RWPE1 (cell line): ENCODE results near the gene SLC49A3.

Experiments used
- CTCF ChIA-PET: fragments of 350-600 bp; sonication (Branson Sonifier 250); formaldehyde crosslinking; extraction: SDS; loops from one replicate; lab custom pipeline; 2021; lab: Yijun Ruan, JAX
- POLR2A ChIA-PET: fragments of 400-600 bp; formaldehyde crosslinking; extraction: SDS; loops from one replicate; lab custom pipeline; 2020; ENCODE audit warnings: antibody characterized with exemption; ENCODE audit not compliant: low non-redundant PET; lab: Yijun Ruan, JAX
- DNase-seq: peaks from one replicate; pipeline ENCODE4 v3.0.0; 2012; ENCODE audit warnings: low spot score
- H3K27ac ChIP-seq: fragments of 450-650 bp; 2 replicates; pipeline ENCODE4 v1.5.1; 2017
- TF ChIP-seq, protein P1 (sequence below): fragments of 450-650 bp; conservative IDR thresholded peaks from 2 replicates; pipeline ENCODE4 v1.5.1; 2017; ENCODE audit warnings: low read depth, mild to moderate bottlenecking

The SLC49A3 gene

DNA sequence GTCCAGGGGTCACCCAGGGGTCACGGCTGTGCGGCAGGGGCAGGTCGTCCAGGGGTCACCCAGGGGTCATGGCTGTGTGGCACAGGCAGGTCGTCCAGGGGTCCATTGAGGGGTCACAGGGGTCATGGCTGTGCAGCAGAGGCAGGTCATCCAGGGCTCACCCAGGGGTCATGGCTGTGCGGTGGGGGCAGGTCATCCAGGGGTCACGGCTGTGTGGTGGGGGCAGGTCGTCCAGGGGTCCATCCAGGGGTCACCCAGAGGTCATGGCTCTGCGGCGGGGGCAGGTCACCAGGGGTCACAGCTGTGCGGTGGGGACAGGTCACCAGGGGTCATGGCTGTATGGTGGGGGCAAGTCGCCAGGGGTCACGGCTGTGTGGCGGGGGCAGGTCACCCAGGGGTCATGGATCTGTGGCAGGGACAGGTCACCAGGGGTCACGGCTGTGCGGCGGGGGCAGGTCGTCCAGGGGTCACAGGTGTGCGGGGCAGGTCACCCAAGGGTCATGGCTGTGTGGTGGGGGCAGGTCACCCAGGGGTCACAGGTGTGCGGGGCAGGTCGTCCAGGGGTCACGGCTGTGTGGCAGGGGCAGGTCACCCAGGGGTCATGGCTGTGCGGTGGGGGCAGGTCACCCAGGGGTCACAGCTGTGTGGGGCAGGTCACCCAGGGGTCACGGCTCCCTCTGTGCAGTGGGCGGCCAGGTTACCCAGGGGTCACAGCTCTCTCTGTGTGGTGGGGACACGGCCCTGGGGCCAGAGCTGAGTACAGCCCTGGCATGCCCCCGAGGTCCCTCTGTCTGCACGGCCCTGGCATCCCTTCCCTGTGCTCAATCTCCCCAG is 30.9 kb downstream of the SLC49A3 start:
- no peak overlapping the region for H3K27ac ChIP-seq
- ChIA-PET POLR2A (no interaction called here), CTCF (no interaction called here)
- DNase-seq, result no peak
- TF ChIP-seq, protein P1, sequence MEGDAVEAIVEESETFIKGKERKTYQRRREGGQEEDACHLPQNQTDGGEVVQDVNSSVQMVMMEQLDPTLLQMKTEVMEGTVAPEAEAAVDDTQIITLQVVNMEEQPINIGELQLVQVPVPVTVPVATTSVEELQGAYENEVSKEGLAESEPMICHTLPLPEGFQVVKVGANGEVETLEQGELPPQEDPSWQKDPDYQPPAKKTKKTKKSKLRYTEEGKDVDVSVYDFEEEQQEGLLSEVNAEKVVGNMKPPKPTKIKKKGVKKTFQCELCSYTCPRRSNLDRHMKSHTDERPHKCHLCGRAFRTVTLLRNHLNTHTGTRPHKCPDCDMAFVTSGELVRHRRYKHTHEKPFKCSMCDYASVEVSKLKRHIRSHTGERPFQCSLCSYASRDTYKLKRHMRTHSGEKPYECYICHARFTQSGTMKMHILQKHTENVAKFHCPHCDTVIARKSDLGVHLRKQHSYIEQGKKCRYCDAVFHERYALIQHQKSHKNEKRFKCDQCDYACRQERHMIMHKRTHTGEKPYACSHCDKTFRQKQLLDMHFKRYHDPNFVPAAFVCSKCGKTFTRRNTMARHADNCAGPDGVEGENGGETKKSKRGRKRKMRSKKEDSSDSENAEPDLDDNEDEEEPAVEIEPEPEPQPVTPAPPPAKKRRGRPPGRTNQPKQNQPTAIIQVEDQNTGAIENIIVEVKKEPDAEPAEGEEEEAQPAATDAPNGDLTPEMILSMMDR, result no peak

DNA sequence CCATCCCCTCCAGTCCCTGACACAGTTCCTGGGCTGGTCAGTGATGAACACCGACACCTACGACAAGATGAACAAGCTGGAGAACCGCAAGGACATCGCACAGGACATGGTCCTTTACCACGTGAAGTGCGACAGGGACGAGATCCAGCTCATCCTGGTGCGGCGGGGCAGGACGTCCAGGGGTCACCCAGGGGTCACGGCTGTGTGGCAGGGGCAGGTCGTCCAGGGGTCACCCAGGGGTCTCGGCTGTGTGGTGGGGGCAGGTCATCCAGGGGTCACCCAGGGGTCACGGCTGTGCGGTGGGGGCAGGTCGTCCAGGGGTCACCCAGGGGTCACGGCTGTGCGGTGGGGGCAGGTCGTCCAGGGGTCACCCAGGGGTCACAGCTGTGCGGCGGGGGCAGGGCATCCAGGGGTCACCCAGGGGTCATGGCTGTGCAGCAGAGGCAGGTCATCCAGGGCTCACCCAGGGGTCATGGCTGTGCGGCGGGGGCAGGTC is 31.6 kb downstream of the SLC49A3 start:
- ChIA-PET CTCF (no interaction called here), POLR2A (no interaction called here)
- TF ChIP-seq, protein P1, result no peak
- DNase-seq, result no peak
- H3K27ac ChIP-seq, result no peak overlapping the region

DNA sequence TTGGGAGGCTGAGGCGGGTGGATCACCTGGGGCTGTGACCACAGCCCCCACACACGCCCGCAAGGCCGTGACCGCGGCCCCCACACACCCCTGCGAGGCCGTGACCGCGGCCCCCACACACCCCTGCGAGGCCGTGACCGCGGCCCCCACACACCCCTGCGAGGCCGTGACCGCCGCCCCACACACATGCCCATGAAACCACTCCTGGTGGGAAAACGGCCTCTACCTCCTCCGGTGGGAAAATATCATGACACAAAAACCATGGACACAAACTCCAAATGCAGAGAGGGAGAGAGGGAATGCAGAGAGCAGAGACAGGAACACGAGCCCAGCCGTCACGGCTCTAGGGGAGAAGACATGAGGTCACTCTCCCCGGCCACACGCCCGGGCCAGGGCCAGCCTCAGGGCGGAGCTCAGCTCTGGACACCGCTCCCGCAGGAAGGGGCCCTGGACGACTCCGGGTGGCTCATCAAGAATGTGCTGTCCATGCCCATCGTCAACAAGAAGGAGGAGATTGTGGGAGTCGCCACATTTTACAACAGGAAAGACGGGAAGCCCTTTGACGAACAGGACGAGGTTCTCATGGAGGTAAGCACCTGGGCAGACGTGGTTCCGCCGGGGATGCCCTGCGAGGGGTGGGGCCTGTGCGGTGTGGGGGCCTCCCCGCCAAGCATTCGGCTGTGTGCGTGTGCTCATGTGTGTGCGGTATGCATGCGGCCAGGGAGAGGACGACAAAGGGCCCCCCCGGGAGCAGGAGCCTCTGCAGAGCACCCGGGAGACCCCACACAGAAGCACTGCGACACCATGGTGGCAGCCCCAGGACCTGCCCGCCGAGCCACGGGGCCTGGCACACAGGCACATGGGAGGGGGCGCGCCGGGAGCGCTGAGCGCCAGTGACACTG is 32.3 kb downstream of the SLC49A3 start:
- TF ChIP-seq, protein P1, result no peak
- no peak for DNase-seq
- CTCF ChIA-PET, result no interaction called here
- H3K27ac ChIP-seq, result no peak overlapping the region
- POLR2A ChIA-PET, result no interaction called here

DNA sequence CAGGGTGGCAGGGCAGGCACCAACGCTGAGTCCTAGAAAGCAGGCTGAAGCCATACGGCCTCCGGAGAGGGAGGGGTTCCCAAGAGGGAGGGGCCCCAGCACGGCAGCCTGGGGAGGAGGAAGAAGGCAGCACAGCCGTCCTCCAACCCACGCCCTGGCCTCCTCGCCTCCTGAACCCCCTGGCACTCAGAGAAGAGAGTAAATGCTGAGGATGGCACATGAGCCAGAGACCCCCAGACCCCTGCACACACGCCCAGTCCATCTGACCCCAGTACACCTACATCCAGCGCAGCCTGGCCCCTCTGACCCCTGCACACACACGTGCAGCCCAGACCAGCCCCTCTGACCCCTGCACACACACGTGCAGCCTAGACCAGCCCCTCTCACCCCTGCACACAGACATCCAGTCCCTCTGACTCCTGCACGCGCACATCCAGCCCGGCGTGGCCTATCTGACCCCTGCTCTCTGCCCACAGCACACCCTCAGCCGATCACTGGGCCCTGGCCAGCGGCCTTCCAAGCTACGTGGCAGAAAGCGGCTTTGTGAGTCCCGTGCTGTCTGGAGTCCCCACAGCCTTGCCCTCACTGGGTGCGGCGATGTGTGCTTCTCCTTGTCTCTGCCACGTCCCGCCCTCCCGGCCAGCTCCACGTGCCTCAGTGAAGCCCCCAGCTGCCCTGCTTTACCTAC is 33.3 kb downstream of the SLC49A3 start:
- H3K27ac ChIP-seq, result no peak overlapping the region
- ChIA-PET POLR2A (no interaction called here), CTCF (no interaction called here)
- no peak for DNase-seq
- TF ChIP-seq, protein P1, result no peak

DNA sequence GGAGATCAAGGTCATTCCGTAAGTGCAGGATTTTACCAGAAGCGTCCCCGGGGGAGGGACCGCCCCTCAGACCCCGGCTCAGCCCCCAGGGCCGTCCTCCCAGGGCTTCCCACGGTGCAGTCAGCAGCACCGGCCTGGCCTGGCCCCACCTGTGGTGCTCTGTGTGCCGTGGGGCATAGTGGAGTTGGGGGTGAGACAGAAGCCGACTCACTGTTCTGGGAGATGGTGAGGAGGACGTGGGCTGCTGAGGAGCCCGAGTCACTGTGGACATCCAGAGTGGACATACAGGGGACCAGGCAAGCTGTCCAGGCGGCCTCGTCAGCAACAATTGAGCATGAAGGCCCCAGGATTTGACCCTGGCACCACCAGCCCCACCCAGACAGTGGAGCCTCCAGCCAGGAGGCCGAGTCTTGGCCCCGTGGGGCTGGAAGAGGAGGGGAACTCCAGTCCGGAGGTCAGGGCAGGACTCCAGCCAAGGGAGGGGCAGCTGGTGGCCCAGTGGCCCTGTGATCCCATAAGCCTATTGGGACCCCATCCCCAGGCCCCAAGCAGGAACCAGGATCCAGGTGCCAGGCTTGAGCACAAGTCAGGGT is 34.0 kb downstream of the SLC49A3 start:
- CTCF ChIA-PET, result no interaction called here
- H3K27ac ChIP-seq, result no peak overlapping the region
- TF ChIP-seq, protein P1, result no peak
- DNase-seq, result no peak
- POLR2A ChIA-PET, result no interaction called here

DNA sequence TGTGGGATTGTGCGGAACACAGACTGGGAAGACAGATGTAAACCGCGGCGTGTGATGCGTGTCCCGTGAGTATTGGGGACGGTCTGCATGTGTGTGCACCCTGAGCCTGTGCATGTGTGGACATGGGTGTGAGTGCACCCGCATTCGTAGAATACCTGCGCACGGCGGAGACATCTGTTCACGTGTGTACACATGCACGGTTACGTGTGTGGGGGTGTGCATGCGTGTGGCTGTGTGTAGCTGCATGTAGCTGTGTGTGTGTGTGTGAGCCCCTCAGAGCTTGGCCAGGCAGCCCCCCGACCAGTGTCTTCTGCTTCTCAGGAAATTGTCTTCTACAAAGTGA is 34.5 kb downstream of the SLC49A3 start:
- POLR2A ChIA-PET, result no interaction called here

More for the DNA sequence above, 34.5 kb downstream of the SLC49A3 start:
- TF ChIP-seq, protein P1, result no peak
- no peak overlapping the region for H3K27ac ChIP-seq
- CTCF ChIA-PET, result no interaction called here
- no peak for DNase-seq
